B cell (primary cell): Measurements from ENCODE around the gene NCAM1. TPM values are rescaled to one million over a fixed set of nuclear protein-coding genes. Genes with fewer than 3 reads are reported as not detected.

ENCODE experiments used
- ATAC-seq: fragments of 200-7000 bp; cut with Tn5 transposase; one replicate; pipeline ENCODE4 v1.10.0; 2021; ENCODE audit warnings: low read depth, mild to moderate bottlenecking, moderate number of reproducible peaks, moderate library complexity
- CTCF ChIA-PET: fragments of 350-600 bp; sonication (Branson Sonifier 250); formaldehyde crosslinking; loops from one replicate; lab custom pipeline; 2021; ENCODE audit warnings: antibody characterized with exemption, inconsistent platforms; lab: Charles Lee
- POLR2A ChIA-PET: fragments of 350-600 bp; sonication (Branson Sonifier 250); formaldehyde crosslinking; loops from one replicate; lab custom pipeline; 2021; ENCODE audit warnings: antibody characterized with exemption; lab: Charles Lee
- DNase-seq: peaks from one replicate; pipeline ENCODE4 v3.0.0; 2013
- H2AFZ ChIP-seq: 2 replicates; pipeline ENCODE4 v1.6.1; 2012; ENCODE audit warnings: mild to moderate bottlenecking, low read depth, low read length; ENCODE audit not compliant: insufficient read depth, poor library complexity, severe bottlenecking
- H3K27ac ChIP-seq, 2 donors: 1 replicate in 1 of 2; 2 replicates in 1 of 2; pipeline ENCODE4 v1.5.1; 2012 to 2013; ENCODE audit warnings: low read length in 2 of 2, mild to moderate bottlenecking in 2 of 2, moderate library complexity in 1 of 2
- H3K27me3 ChIP-seq, 4 experiments: fragments of 200-600 bp in 1 of 4; sonication (generic) in 1 of 4; replicated peaks in 1 of 4; 1 replicate in 2 of 4; 2 replicates in 2 of 4; pipeline versions ENCODE4 v1.6.1 to v1.7.0; 2013 to 2016; ENCODE audit warnings: low read length in 3 of 4, mild to moderate bottlenecking in 2 of 4, mixed read lengths in 1 of 4, moderate library complexity in 1 of 4; ENCODE audit not compliant: insufficient read depth in 4 of 4, control insufficient read depth in 3 of 4; ENCODE audit errors: control extremely low read depth in 1 of 4
- H3K36me3 ChIP-seq, 2 experiments: replicated peaks in 1 of 2; 1 replicate in 1 of 2; 2 replicates in 1 of 2; pipeline versions ENCODE4 v1.6.1 to v1.7.1; 2013; ENCODE audit warnings: low read length in 1 of 2; ENCODE audit not compliant: insufficient read depth in 2 of 2, control insufficient read depth in 1 of 2; ENCODE audit errors: control extremely low read depth in 1 of 2, extremely low read depth in 1 of 2
- H3K4me1 ChIP-seq, 2 donors: fragments of 200-600 bp in 1 of 2; sonication (generic) in 1 of 2; 1 replicate in 1 of 2; 2 replicates in 1 of 2; pipeline versions ENCODE4 v1.5.1 to v1.6.1; 2013 to 2017; ENCODE audit warnings: low read length in 2 of 2; ENCODE audit not compliant: control insufficient read depth in 2 of 2, insufficient read depth in 2 of 2
- H3K4me2 ChIP-seq: replicated peaks from 2 replicates; pipeline ENCODE3; 2012; ENCODE audit warnings: mild to moderate bottlenecking, low read depth, low read length; ENCODE audit not compliant: poor library complexity, severe bottlenecking
- H3K4me3 ChIP-seq, 5 experiments: fragments of 200-600 bp in 1 of 5; sonication (generic) in 1 of 5; 1 replicate in 3 of 5; 2 replicates in 2 of 5; pipeline versions ENCODE4 v1.5.1 to v1.7.0; 2011 to 2016; ENCODE audit warnings: low read length in 4 of 5, mild to moderate bottlenecking in 4 of 5, low read depth in 2 of 5, control low read depth in 1 of 5, moderate library complexity in 1 of 5; ENCODE audit not compliant: insufficient read depth in 1 of 5; ENCODE audit errors: control extremely low read depth in 1 of 5, extremely low read depth in 1 of 5
- H3K79me2 ChIP-seq: fragments of 200-600 bp; sonication (generic); one replicate; pipeline ENCODE4 v1.6.0; 2016; ENCODE audit warnings: low read length; ENCODE audit not compliant: control insufficient read depth, insufficient read depth
- H3K9ac ChIP-seq: fragments of 200-600 bp; sonication (generic); 2 replicates; pipeline ENCODE4 v1.6.1; 2017; ENCODE audit warnings: mild to moderate bottlenecking, low read length, moderate library complexity
- H3K9me3 ChIP-seq, 3 donors: one replicate each; pipeline versions ENCODE4 v1.6.1 to v1.7.1; 2013; ENCODE audit warnings: low read length in 2 of 3; ENCODE audit not compliant: control insufficient read depth in 2 of 3, insufficient read depth in 1 of 3; ENCODE audit errors: control extremely low read depth in 1 of 3
- H4K20me1 ChIP-seq: 2 replicates; pipeline ENCODE4 v1.6.0; 2012; ENCODE audit warnings: mild to moderate bottlenecking, low read length; ENCODE audit not compliant: insufficient read depth, control insufficient read depth, poor library complexity, severe bottlenecking
- H3K27ac Mint-ChIP-seq: one replicate; pipeline ENCODE4 v1.8.0; 2021; ENCODE audit warnings: mixed read lengths
- H3K27me3 Mint-ChIP-seq: one replicate; pipeline ENCODE4 v1.8.0; 2021; ENCODE audit warnings: mixed read lengths
- H3K4me1 Mint-ChIP-seq: one replicate; pipeline ENCODE4 v1.8.0; 2021; ENCODE audit warnings: mixed read lengths
- H3K4me3 Mint-ChIP-seq: one replicate; pipeline ENCODE4 v1.8.0; 2021; ENCODE audit warnings: mixed read lengths
- H3K9me3 Mint-ChIP-seq: one replicate; pipeline ENCODE4 v1.8.0; 2022; ENCODE audit warnings: mixed read lengths; ENCODE audit not compliant: insufficient read depth
- CTCF ChIP-seq: fragments of 200-600 bp; IDR thresholded peaks from one replicate; pipeline ENCODE4 v1.8.0; 2022; ENCODE audit warnings: antibody characterized with exemption, mild to moderate bottlenecking
- EZH2 ChIP-seq: IDR thresholded peaks from 2 replicates; pipeline ENCODE4 v1.6.1; 2012; ENCODE audit warnings: borderline replicate concordance, low read depth, mild to moderate bottlenecking, moderate library complexity, low read length; ENCODE audit not compliant: insufficient read depth, poor library complexity, severe bottlenecking
- WGBS: methylation state at CpG from one replicate; pipeline ENCODE4 v1.1.5; 2013; ENCODE audit warnings: missing lambda C conversion rate; ENCODE audit not compliant: insufficient coverage; 5-methylcytosine and 5-hydroxymethylcytosine counted together
- intact Hi-C: fragments of 100-400 bp; cut with micrococcal nuclease; formaldehyde crosslinking; loops from one replicate; pipeline ENCODE4 v1.10.0; 2022
- polyA plus RNA-seq: library from polyadenylated mRNA; depleted of rRNA; stranded (reverse); fragments of >200 nt; gene quantifications from 2 replicates; pipeline ENCODE4 v1.2.3, GENCODE V29; 2012
- total RNA-seq, 2 donors: library from RNA; stranded (reverse); fragments of 120-200 nt in 1 of 2; gene quantifications; 1 replicate in 1 of 2; 2 replicates in 1 of 2; pipeline versions ENCODE4 v1.2.3 to v1.2.4, GENCODE V29; 2013 to 2022

The NCAM1 gene
- total and polyA plus RNA-seq, 2 donors (not counting 1 experiment from before 2014, with no cell fraction given): 0.37 TPM; not detected in 1

- Histone ChIP-seq H4K20me1 (no peaks in the 10 kb centered on the region), H3K27ac (no peak overlapping the region), H3K79me2 (no peaks in the 10 kb centered on the region), H3K9me3 (no peaks in the 10 kb centered on the region), H3K4me1 (no peaks in the 10 kb centered on the region), H3K36me3 (no peaks in the 10 kb centered on the region), H3K9ac (no peak overlapping the region), H3K4me2 (no peak overlapping the region), H2AFZ (no peak overlapping the region), H3K27me3 (no peaks in the 10 kb centered on the region), H3K4me3 (no peak overlapping the region)
- Mint-ChIP-seq H3K4me1 (no peaks in the 10 kb centered on the region), H3K27ac (no peak overlapping the region), H3K27me3 (peaks cover 7% of the 10 kb centered on the region), H3K9me3 (no peaks in the 10 kb centered on the region), H3K4me3 (no peak overlapping the region)
- ATAC-seq (no peak), DNase-seq (no peak)
- TF ChIP-seq CTCF: no peak
- no peak for TF ChIP-seq EZH2
- ChIA-PET POLR2A (no interaction called here), CTCF (no interaction called here)
- 44% methylated on average over 1 of the region's 1 CpG for WGBS
- intact Hi-C loops: no loop called here
Measured at GRCh38 chr11:113096648-113097047, 135.4 kb downstream of the NCAM1 start.

GRCh38 chr11:113103932-113104690 lies 142.9 kb downstream of the NCAM1 start:
- no peak for TF ChIP-seq CTCF
- no peak for TF ChIP-seq EZH2
- no peaks in the 10 kb centered on the region for H3K79me2 ChIP-seq
- H3K36me3 ChIP-seq: no peaks in the 10 kb centered on the region
- Mint-ChIP-seq H3K27ac (no peak overlapping the region), H3K27me3 (peaks cover 7% of the 10 kb centered on the region), H3K9me3 (no peaks in the 10 kb centered on the region), H3K4me1 (no peaks in the 10 kb centered on the region), H3K4me3 (no peak overlapping the region)
- ChIA-PET CTCF (no interaction called here), POLR2A (no interaction called here)
- no peaks in the 10 kb centered on the region for H3K4me1 ChIP-seq
- H3K9me3 ChIP-seq: no peaks in the 10 kb centered on the region
- no peaks in the 10 kb centered on the region for H3K27me3 ChIP-seq
- H3K4me2 ChIP-seq: no peak overlapping the region
- no peak overlapping the region for H3K4me3 ChIP-seq
- no peak overlapping the region for H3K9ac ChIP-seq
- no peak overlapping the region for H2AFZ ChIP-seq
- no peaks in the 10 kb centered on the region for H4K20me1 ChIP-seq
- DNase-seq (no peak), ATAC-seq (no peak)
- no peak overlapping the region for H3K27ac ChIP-seq
- intact Hi-C loops: no loop called here
- 86% methylated on average over 4 of the region's 9 CpGs for WGBS
